NCI-H82 treated with DMSO at 0.1 percent for 48 hours (cell line): ENCODE data around the gene CAB39.
"Not testable (repeated sequence)": the region's sequence is repeated elsewhere in the genome, so short reads cannot be mapped to it uniquely, and the experiment has no call there.

Experiments
- DNase-seq: peaks from one replicate; lab custom pipeline; 2025; ENCODE audit not compliant: unreplicated experiment; lab: John Stamatoyannopoulos, UW

CAB39 gene

DNA sequence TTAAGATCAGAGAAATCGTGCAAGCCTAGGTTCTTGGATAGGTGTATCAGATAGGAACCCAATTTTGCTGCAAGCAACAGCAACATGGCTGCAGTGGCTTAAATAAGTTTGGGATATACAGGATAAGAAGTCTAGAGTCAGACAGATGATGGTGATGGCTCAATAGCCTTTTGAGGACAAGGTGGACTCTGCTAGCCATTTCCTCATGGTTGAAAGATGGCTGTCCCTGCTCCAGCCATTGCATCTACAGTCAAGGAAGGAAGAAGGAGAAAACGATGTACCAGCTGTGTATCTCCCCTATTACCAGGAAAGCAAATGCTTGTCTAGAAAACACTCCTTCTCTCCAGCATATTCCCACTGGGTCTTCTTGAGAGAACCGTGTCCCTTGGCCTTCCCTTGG lies 30.1 kb upstream of the CAB39 start:
- no peak for DNase-seq

DNA sequence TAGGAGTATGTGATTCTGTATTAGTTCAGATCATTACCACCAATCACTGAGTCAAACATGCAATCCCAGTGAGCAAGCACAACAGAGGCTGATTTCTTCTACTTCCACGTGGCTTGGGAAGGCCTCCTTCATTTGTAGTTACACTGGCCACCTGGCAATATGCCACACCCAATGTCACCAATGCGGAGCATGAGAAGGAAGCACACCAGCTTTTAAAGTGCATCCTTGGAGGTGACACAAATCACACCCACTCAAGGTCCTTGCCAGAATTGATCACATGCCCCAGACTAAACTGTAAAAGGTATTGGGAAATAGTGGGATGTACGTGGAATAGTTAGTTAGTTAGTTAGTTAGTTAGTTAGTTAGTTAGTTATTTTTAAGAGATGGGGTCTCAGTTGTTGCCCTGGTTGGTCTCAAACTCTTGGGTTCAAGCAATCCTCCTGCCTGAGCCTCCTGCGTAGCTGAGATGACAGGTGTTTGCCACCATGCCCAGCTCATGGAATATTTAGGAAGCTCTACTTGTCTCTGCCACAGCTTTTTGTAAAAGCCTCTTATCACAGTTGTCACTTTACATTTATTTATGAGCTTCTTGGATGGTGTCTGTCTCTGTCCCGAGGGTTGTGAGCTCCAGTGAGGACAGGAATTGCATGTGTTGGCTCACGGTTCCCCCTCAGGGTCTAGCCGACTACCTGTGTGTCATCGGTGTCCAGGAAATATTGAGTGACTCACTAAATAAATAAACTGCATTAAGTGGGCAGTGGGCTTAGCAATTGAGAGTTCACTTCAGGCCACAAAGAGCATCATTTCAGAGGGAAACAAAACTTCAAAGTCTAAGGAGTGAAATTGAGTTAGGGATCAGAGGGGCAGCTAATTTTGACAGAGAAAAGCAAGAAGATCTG lies 28.1 kb upstream of the CAB39 start:
- DNase-seq: no peak

DNA sequence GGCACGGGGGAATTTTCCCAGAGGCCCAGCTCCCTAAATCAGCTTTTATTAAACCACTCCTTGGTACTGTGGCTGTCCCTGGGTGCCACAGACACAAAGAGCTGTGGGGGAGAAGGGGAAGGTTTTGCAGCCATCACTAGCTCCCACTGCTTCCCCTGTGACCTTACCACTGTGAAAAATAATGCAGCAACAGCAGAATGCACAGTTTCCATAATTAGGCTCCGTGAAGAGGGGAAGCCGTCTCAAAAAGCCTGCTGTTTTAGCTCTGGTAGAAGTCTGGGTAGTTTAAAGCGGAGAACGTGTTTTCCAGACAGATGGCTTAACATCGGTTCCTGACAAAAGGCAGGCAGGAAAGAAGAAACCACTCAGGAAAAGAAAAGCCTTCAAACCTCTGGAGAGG lies 27.5 kb upstream of the CAB39 start:
- no peak for DNase-seq

DNA sequence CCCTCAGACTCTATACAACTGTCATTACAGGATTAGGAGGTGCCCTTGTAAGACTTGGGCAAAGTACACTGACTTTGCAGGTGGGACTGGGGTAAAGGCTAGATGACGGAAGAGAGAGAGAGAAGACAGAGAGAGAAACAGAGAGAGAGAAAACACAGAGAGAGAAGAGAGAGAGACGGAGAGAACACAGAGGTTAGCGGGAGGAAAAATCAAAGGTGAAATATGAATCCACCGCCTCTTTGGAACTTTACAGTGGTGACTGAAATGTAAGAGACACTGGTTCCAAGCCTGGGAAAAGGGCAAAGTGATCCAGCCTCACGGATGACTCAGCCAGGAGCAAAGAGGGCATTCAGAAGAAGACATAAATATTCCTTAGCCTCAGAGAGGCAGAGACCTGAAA lies 25.1 kb upstream of the CAB39 start:
- no peak for DNase-seq

DNA sequence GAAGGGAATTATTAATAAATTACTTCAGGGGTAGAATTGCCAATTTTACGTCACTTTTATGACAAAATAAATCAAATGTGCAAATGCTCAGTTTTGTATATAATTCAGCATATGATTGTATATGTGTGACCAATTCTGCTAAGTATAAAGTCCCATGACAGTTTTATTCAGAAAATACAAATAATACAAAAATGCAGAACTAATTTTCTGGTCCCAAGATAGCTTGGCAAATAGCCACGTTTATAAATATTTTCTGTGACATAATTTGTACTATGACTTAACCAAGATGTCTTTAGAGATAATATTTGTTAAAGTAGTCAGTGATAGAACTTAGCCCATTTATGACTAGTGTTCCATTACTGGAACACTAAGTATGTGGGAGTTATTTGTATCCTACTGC lies 24.2 kb upstream of the CAB39 start:
- no peak for DNase-seq

DNA sequence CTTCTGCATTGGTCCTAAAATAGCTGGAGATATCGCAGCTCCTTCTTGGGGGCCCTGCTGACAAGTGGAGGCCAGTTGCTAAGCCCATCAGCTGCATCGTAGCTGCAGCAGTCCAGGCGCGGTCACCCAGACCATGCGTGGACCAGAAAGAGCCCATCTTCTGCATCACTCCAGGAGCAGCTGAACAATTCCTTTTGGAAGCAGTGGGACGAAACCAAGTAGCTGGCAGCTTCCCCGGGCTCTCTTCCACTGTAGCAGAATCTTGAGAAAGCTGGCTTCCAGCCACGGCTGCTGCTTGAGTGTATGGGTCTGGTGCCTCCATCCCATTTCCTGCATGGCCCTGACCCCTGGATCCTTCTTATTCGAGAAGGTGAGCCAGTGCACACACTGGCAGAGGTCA lies 22.2 kb upstream of the CAB39 start:
- DNase-seq: no peak

DNA sequence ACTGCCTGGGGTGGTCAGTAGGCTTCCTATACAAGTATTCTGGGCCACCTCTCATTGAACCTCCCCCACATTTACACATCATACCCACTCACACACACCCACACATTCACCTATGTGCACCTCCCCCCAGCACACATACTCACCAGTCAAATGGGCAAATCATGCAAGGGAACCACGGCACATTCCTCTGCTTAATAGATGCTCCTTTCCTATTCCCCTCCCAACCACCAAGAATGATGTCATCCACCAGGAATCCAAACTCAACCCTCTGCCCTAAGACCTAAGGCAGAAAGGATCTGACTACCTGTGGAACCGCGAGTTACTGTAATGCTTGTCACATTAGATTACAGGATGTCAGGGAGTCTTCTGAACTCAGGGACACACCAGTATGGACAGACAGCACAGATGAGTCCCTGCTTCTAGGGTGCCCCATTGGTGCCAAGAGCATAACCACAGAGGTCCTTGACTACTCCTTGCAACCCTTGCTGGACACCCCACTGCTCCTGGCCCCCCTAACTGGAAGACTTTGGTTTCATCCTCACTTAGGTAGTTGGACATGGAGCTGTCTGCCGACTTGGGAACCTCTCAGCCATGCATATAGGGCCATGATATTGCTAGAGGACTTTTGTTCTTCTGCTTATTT lies 21.5 kb upstream of the CAB39 start:
- no peak for DNase-seq

DNA sequence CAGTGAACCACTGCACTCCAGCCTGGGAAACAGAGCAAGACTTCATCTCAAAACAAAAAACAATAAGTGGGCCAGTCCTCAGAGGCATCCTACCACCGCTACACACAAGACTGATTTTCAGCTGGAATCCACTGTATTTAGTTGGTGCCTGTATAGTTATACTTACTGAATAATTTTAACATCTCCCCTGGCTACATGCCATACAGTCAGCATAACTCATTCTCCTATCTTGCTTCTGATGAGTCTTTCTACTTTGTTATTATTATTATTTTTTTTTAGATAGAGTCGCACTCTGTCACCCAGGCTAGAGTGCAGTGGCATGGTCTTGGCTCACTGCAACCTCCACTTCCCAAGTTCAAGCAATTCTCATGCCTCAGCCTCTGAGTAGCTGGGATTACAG lies 19.9 kb upstream of the CAB39 start:
- DNase-seq: no peak

DNA sequence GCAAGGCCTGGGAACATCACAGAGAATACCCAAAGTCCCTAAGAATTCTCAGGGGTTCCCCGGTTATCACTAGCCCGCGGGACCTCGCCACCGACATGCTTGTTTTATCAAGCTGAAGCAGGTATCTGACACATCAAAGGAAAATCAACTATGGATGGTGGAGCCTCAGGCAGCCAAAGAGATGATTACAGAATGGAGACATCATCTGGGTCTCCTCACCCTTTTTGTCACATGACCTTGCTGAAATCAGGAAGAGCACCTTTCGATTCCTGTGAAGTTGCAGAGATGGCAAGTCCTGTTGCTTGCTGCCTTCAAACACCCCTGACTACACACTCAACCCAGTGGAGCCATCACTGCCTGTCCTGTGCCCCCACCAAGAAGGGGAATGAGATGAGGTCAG lies 19.2 kb upstream of the CAB39 start:
- no peak for DNase-seq

DNA sequence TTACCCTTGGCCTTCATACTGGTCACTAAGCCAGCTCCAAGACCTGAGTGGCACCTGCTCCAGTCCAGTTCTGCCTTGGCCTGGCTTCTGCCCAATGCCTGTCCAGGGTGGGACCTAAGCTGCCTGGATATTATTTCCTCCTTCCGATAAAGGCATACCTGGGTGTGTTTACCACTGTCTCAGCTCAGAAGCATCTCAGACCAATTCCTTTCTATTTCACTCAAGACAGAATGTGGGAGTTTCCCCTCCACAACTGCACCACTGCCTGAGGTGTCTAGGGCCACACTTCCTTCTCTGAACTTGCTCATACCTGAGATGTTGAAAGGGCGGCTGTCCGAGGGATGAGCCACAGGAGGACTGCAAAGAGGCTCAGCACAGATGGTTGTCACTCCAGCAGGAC lies 18.4 kb upstream of the CAB39 start:
- no peak for DNase-seq

DNA sequence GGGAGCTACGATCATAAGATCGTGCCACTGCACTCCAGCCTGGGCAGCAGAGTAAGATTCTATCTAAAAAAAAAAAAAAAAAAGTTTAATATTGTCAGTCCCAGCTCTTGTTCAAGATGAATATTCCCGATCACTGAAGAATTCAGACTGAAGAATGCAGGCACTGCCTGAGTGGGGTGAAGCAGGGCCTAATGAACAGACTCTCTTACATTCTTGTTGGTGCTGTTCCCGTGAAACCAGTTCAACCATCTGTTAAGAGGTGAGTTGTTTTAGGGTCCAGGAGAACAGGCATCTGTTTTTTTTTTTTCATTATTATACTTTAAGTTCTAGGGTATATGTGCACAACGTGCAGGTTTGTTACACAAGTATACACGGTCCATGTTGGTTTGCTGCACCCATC lies 17.1 kb upstream of the CAB39 start:
- no peak for DNase-seq

DNA sequence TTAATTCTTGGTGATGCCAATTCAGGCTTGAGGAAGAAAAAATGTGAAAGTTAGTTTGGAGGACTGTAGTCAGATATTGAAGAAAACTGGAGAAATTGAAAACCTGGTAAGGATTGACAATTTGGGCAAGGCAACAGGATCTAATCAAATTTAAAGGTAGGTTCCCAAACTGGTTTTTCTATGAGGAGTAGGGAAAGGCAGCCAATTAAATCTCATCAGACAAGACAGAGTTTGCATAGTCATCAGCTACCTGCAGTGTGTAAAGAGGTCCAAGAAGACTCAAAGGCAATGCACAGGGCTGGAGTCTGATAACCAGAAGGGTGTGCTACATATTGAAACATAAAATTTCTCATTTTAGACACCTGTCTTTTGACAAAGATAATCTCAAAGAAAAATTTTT lies 16.0 kb upstream of the CAB39 start:
- no peak for DNase-seq

DNA sequence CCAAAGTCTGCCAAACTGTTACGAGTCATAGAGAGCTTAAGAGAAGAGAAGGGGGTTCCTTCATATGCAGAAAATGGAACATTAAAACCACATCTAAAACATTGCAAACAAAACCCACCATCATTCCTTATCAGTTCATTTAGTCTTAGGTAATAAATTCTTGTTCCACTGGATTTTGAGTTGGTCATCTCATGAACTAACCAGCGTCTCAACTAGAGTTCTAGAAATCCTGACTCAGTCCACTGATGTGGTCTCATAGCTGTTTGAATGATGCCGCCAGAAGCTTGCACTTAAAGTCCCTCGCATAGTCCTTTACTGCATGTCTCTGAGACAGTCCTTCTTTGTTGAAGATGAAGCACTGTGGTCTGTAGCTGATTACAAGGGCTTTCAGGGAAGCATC lies 15.0 kb upstream of the CAB39 start:
- DNase-seq: no peak

DNA sequence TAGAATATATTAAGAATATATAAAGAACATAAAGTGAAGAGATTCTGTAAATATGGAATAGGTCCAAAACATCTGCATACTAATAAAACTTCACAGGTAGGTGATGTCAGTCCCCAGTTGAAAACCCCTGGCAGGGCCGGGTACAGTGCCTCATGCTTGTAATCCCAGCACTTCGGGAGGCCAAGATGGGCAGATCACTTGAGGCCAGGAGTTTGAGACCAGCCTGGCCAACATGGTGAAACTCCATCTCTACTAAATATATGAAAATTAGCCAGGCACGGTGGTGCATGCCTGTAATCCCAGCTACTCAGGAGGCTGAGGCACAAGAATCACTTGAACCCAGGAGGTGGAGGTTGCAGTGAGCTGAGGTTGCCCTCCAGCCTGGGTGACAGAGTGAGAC lies 13.9 kb upstream of the CAB39 start:
- not testable (repeated sequence) for DNase-seq

DNA sequence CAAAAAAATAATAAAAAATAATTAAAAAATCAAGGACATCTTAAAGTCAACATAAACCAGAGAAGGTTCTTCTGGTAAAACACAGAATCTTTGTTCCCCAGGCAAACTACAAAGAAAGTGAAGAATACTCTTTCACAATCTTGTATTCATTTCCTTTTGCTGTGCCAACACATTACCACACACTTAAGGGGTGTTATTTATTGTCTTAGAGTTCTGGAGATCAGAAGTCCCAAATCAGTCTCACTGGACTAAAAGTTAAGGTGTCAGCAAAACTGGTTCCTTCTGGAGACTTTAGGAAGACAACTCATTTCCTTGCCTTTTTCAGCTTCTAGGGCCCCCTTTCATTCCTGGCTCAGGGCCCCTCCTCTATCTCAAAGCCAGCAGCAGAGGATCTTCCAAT lies 12.2 kb upstream of the CAB39 start:
- no peak for DNase-seq

DNA sequence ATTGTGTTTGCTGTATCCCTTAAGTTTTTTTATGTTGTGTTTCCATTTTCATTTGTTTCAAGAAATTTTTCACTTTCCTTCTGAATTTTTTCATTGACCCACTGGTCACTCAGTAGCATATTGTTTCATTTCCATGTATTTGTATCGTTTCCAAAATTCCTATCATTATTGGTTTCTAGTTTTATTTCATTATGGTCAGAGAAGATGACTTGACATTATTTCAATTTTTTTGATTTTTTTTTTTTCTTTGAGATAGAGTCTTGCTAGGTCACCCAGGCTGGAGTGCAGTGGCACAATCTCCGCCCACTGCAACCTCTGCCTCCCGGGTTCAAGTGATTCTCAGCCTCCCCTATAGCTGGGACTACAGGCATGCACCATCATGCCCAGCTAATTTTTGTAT lies 11.3 kb upstream of the CAB39 start:
- no peak for DNase-seq

DNA sequence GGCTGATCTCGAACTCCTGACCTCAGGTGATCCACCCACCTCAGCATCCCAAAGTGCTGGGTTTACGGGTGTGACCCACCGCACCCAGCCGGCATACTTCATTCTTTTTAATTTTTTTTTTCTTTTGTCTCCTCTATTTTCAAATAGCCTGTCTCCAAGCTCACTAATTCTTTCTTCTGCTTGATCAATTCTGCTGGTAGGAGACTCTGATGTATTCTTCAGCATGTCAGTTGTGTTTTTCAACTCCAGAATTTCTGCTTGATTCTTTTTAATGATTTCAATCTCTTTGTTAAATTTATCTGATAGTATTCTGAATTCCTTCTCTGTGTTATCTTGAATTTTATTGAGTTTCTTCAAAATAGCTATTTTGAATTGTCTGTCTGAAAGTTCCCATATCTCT lies 10.2 kb upstream of the CAB39 start:
- not testable (repeated sequence) for DNase-seq

DNA sequence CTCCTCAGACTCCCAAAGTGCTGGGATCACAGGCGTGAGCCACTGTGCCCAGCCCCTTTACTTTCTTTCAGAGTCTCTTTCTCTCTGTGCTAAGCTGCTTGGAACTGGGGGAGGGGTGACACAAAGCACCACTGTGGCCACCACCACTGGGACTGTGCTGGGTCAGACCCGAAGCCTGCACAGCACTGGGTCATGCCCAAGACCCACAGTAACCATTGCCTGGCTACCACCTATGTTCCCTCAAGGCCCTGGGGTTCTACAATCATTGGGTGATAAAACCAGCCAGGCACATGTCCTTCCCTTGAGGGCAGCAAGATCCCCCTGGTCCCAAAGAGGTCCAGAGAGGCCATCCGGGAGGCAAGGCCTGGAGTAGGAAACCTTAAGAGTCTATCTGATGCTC lies 9.1 kb upstream of the CAB39 start:
- no peak for DNase-seq

DNA sequence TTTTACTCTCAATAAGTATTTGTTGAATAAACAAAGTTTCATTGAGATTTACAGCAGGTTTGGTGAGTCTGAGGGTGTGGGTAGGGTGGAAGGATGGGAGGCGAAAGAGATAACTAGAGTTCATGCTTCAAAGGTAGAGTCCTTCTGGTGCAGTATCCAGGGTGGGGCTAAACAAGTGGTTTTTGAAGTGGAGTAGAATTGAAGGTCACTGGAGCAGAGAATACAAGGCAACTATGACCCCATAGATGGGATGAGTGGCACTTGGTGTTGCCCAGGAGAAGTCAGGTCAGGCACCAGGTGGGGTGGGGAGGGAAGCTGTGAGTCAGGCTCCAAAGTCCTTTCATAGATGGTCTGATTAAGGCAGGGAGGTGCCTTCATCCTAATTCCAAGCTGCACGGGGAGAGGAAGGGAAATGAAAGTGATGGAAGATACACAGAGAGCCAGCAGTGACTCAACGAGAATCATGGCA lies 6.6 kb upstream of the CAB39 start:
- DNase-seq: no peak

DNA sequence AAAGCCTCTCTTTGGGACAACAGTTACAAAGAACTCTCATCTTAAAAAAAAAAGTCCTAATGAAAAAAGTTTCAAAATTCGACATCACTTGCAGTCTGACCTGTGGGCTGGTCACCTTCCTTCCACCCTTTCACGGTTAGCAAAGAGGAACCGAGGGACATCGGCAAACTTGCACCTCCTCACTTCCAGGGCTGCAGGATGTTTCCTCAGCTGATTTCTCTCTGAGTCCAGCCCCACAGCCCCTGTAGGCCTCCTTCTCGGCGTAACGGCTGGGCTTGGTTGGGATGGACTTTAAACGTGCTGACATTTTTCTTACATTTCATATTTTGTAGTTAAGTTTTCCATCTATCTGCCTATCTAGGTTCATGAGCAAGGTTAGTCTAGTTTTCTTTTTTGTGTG lies 5.7 kb upstream of the CAB39 start:
- no peak for DNase-seq

DNA sequence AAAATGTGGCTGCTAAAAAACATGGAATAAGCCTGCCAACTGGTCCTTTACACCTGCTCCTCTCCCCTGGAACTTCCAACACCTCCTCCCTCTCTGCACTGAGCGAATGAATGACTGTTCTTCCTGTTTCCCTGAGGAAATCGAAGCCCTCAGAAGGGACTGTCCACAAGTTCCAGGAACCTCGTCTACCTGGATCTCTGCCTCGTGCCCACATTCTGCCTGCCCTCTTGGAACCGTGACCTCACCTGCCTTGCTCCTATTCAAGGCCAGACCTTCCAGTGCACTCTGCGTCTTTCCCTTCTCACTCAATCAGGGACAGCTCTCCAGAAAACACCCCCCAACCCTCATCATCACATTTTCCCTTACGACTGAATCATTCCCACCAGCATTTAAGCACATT lies 4.4 kb upstream of the CAB39 start:
- DNase-seq: no peak

DNA sequence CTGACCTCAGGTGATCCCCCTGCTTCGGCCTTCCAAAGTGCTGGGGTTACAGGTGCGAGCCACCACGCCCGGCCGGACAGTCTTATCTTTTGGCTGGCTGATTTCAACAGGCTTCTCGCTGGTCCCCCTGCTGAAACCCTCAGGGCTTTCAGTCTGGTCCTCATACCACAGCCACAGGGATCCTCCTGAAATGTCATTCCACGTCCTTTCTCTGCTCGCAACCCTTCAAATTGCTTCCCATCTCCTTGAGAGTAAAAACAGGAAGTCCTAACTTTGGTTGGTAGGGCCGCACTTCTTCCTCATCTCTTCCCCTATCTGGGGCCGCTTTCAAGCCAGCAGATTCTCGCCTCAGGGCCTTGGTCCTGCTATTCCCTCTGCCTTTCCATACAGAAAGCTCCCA lies 1.4 kb upstream of the CAB39 start:
- no peak for DNase-seq
